Measurements from ENCODE around the gene ZNF614. TPM values are rescaled to one million over a fixed set of nuclear protein-coding genes. Genes with fewer than 3 reads are reported as not detected.
A peak's percentile ranks its signal among the peaks of the same experiment; 100 is the strongest.

The ZNF614 gene
- total and polyA plus RNA-seq, 3 donors from 2014 or later = 8.6 to 13.9 (median 13.2) TPM

DNA sequence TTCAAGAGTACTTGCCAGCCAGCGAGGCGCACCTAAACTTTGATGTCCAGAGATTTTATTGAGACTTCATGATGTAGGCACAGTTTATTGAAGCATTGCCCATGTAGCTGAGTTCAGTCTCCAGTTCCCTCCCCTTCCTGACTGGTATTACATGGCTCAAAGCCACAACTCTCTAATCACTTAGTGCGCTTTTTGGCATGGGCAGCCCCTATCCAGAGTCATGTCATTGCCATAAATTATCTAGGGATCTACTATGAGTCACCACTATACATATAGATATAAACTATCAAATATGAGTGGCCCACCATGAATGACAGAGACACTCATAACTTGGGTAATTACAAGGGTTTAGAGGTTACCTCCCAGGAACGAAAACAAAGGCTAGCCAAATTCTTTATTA, 7.7 kb downstream of the ZNF614 start:
- Histone ChIP-seq H3K9me3 (no peaks in the 10 kb centered on the region), H3K4me1 (no peaks in the 10 kb centered on the region), H3K27me3 (no peaks in the 10 kb centered on the region), H3K27ac (no peak overlapping the region), H3K4me3 (no peak overlapping the region), H3K36me3 (ENCODE audit: low read depth, missing control alignments) (peaks cover 5% of the 10 kb centered on the region)
- no peak for DNase-seq
- TF ChIP-seq POLR2A (IDR thresholded peaks at IDR 0.05) = no peak
- TF ChIP-seq, protein P1, sequence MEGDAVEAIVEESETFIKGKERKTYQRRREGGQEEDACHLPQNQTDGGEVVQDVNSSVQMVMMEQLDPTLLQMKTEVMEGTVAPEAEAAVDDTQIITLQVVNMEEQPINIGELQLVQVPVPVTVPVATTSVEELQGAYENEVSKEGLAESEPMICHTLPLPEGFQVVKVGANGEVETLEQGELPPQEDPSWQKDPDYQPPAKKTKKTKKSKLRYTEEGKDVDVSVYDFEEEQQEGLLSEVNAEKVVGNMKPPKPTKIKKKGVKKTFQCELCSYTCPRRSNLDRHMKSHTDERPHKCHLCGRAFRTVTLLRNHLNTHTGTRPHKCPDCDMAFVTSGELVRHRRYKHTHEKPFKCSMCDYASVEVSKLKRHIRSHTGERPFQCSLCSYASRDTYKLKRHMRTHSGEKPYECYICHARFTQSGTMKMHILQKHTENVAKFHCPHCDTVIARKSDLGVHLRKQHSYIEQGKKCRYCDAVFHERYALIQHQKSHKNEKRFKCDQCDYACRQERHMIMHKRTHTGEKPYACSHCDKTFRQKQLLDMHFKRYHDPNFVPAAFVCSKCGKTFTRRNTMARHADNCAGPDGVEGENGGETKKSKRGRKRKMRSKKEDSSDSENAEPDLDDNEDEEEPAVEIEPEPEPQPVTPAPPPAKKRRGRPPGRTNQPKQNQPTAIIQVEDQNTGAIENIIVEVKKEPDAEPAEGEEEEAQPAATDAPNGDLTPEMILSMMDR (IDR thresholded peaks at IDR 0.05) = no peak
- 94 to 98% methylated on average over 4 of the region's 4 CpGs for WGBS, 2 donors
- intact Hi-C loops (cut with DNase I; ENCODE audit: low total_unique reads) = no loop called here

DNA sequence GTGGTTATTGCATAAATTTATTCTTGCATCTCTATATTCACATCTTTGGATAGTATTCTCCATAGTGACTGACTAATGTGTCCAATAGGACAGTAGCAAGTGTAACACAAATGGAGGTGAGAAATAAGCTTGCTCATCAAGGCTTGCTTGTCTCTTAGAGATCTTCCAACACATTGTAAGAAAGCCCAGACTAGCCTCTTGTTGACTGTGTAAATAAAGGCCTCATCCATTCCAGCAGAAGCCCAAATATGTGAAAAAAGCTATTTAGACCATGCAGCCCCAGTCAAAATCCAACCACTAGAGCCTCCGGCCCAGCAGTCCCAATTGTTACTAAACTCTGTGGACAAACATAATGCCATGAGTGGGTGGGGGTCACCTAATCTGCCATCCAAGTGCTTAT, 17.5 kb downstream of the ZNF614 start:
- WGBS, 2 donors = 67 to 94% methylated on average over 1 of the region's 1 CpG
- H3K27me3 ChIP-seq = no peaks in the 10 kb centered on the region
- no peaks in the 10 kb centered on the region for H3K36me3 ChIP-seq (ENCODE audit: low read depth, missing control alignments)
- DNase-seq = no peak
- no peak overlapping the region for H3K4me3 ChIP-seq
- TF ChIP-seq, protein P1 (IDR thresholded peaks at IDR 0.05) = no peak
- TF ChIP-seq POLR2A (IDR thresholded peaks at IDR 0.05) = no peak
- intact Hi-C loops (cut with DNase I; ENCODE audit: low total_unique reads) = no loop called here
- H3K9me3 ChIP-seq = no peaks in the 10 kb centered on the region
- no peak overlapping the region for H3K27ac ChIP-seq
- no peaks in the 10 kb centered on the region for H3K4me1 ChIP-seq

DNA sequence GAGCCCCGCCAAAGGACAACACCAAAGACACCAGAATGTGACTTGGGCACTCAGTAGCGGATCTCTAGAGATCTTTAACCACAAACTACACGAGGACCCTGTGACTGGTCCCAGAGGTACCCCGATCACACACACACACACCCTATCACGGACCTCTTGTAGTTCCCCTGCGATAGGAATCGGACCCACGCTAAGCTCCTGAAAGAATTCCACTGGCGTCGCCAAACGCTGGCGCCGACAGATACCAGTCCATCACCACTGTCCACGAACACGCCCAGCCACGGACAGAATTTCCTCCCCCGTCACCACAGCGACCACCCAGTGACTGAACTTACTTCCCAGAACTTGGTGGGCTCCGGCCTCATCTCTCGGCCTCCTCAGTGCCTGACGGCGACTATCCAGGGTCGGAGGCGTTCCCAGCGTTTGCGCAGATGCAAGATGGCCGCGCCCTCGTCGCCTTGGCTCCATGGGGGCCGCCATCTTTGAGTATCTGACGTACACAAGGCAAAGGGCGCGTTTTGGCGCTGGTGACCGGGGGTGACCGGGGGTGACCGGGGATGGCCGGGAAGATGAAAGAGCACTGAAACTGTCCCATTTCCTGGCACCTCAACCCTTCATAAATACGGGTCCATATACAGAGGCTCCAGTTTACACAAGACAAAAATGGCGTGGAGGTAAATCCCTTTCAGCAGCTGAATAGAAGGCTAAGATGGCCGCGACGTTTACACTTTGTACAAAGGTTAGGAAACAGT, 20.2 kb downstream of the ZNF614 start, which contains the start of gene ZNF615:
TSS of gene ZNF615 (minus strand) at position 406 of the 752 bp plus-strand sequence. CDS start 4,500 bp downstream, outside the sequence.
- Histone ChIP-seq H3K9me3 (no peaks in the 10 kb centered on the region), H3K4me3 (peak within 1 kb of the TSS; percentile 72 to 82), H3K4me1 (no peaks in the 10 kb centered on the region), H3K27ac (peak within 1 kb of the TSS; percentile 88 to 94), H3K27me3 (no peaks in the 10 kb centered on the region), H3K36me3 (ENCODE audit: low read depth, missing control alignments) (no peaks in the 10 kb centered on the region)
- intact Hi-C loops (cut with DNase I; ENCODE audit: low total_unique reads) = no loop called here
- 1% methylated on average over 13 to 44 of the region's 44 CpGs for WGBS, 2 donors
- DNase-seq = peak; percentile 96
- TF ChIP-seq, protein P1 (IDR thresholded peaks at IDR 0.05) = no peak
- peak; percentile 29 for TF ChIP-seq POLR2A (IDR thresholded peaks at IDR 0.05)

DNA sequence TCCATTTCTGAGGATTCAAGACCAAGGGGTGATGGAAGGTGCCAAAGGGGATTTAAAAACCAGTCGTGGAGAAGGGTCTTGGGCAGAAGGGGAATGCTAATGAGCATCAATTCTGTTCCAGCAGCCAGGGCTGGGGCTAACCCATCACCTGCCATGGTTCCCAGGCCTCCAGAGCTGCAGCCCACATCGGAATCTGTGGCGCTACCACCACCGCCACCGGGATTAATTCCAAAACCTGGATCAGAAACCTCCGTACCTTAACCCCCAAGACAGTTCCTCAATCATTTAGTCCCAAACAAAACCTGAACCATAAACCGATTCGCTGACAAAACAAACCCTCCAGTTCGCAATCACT, 20.8 kb downstream of the ZNF614 start:
- no peak for TF ChIP-seq POLR2A (IDR thresholded peaks at IDR 0.05)
- TF ChIP-seq, protein P1 (IDR thresholded peaks at IDR 0.05) = no peak
- Histone ChIP-seq H3K9me3 (no peaks in the 10 kb centered on the region), H3K27ac (peak overlapping the region; percentile 88 to 94), H3K4me3 (peak overlapping the region; percentile 72 to 82), H3K36me3 (ENCODE audit: low read depth, missing control alignments) (no peaks in the 10 kb centered on the region), H3K27me3 (no peaks in the 10 kb centered on the region), H3K4me1 (no peaks in the 10 kb centered on the region)
- WGBS, 2 donors = 0% methylated on average over 9 of the region's 9 CpGs
- DNase-seq = peak; percentile 43
- intact Hi-C loops (cut with DNase I; ENCODE audit: low total_unique reads) = no loop called here
